ENCODE measurements around the gene ST3GAL5.

DNA sequence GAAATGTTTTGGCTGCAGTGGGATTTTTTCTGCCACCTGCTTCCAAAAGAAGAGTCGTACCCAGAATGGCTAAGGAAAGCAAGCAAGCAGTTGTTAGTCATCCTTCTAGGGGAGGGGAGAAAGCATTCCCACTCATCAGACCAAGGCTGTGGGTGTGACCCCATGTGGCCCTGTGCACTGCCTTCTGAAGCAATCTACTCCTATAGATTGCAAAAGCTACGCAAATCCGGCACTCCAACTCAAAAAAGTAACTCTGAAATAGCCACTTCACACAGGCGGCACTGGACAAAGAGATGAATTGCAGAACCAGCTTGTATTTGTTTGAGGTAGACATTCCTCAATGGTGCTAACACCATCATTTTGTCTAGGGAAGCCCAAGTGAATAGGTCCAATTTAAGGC, 44.3 kb downstream of the ST3GAL5 start:
- TF ChIP-seq CTCF (IDR thresholded peaks at IDR 0.05) = no peak
- TF ChIP-seq EZH2 (IDR thresholded peaks at IDR 0.05; ENCODE audit: borderline replicate concordance, insufficient read depth, low read depth, low read length, poor library complexity, severe bottlenecking) = no peak

Data from B cell (primary cell).